K562 (cell line): ENCODE measurements around the gene U2AF1L4. TPM values are rescaled to one million over a fixed set of nuclear protein-coding genes. Genes with fewer than 3 reads are reported as not detected.

Source experiments
- ATF7 ChIP-seq: fragments of 450-650 bp; IDR thresholded peaks from 2 replicates; pipeline ENCODE4 v1.7.1; 2014; ENCODE audit warnings: mild to moderate bottlenecking, moderate library complexity
- BCL6 ChIP-seq: fragments of 250-450 bp; sonication (Bioruptor Pico); IDR thresholded peaks from 2 replicates; pipeline ENCODE4 v1.4.0; 2020
- CREBBP ChIP-seq: IDR thresholded peaks from one replicate; pipeline ENCODE4 v1.6.1; 2012; ENCODE audit warnings: low read depth, mild to moderate bottlenecking, control low read depth, inconsistent platforms, low read length
- GABPA ChIP-seq: fragments of 200-800 bp; sonication (Bioruptor generic); conservative IDR thresholded peaks from 2 replicates; pipeline ENCODE4 v1.6.1; 2016; ENCODE audit warnings: low read depth, missing genetic modification characterization, missing compliant biosample characterization
- NCOA4 ChIP-seq: fragments of 450-650 bp; IDR thresholded peaks from 2 replicates; pipeline ENCODE4 v1.6.1; 2018; ENCODE audit warnings: mild to moderate bottlenecking; ENCODE audit not compliant: partially characterized antibody
- PHTF2 ChIP-seq: fragments of 250-450 bp; sonication (Bioruptor Pico); IDR thresholded peaks from 2 replicates; pipeline ENCODE4 v1.5.0; 2021; ENCODE audit warnings: mild to moderate bottlenecking
- PRDM10 ChIP-seq: fragments of 450-650 bp; IDR thresholded peaks from 2 replicates; pipeline ENCODE4 v1.6.1; 2018; ENCODE audit not compliant: partially characterized antibody
- SAP30 ChIP-seq: fragments of 200-600 bp; sonication (generic); IDR thresholded peaks from 2 replicates; pipeline ENCODE4 v1.6.1; 2012; ENCODE audit warnings: borderline replicate concordance, low read depth, mild to moderate bottlenecking, moderate library complexity, low read length, control low read depth, inconsistent platforms; ENCODE audit not compliant: insufficient read depth, poor library complexity, severe bottlenecking
- SIN3A ChIP-seq, 2 experiments: fragments of 150-350 bp in 1 of 2; IDR thresholded peaks; 2 replicates each; pipeline ENCODE4 v1.6.1; 2011 to 2016; ENCODE audit warnings: borderline replicate concordance in 2 of 2, low read depth in 2 of 2, low read length in 2 of 2, mild to moderate bottlenecking in 2 of 2, moderate library complexity in 2 of 2; ENCODE audit not compliant: control insufficient read depth in 1 of 2
- TAF1 ChIP-seq: IDR thresholded peaks from 2 replicates; pipeline ENCODE4 v1.6.1; 2011; ENCODE audit warnings: mild to moderate bottlenecking, low read length, moderate library complexity; ENCODE audit not compliant: insufficient read depth, control insufficient read depth, severe bottlenecking; ENCODE audit errors: extremely low read depth
- TFAP4 ChIP-seq: sonication (generic); formaldehyde crosslinking; IDR thresholded peaks from 2 replicates; pipeline ENCODE4 v1.8.0; 2022; ENCODE audit warnings: missing genetic modification reagents, mild to moderate bottlenecking, moderate library complexity, borderline replicate concordance
- VEZF1 ChIP-seq: fragments of 200-800 bp; sonication (Bioruptor generic); IDR thresholded peaks from 2 replicates; pipeline ENCODE4 v1.6.1; 2017; ENCODE audit warnings: missing genetic modification characterization, missing compliant biosample characterization
- ZNF507 ChIP-seq: conservative IDR thresholded peaks from 2 replicates; pipeline ENCODE4 v1.6.1; 2017; ENCODE audit warnings: missing genetic modification characterization, missing compliant biosample characterization
- ZNF644 ChIP-seq: fragments of 200-800 bp; sonication (Bioruptor generic); IDR thresholded peaks from 2 replicates; pipeline ENCODE4 v1.6.1; 2016; ENCODE audit warnings: low read depth, missing genetic modification characterization, missing compliant biosample characterization
- polyA plus RNA-seq, 8 experiments: library from polyadenylated mRNA; depleted of rRNA in 4 of 8; stranded (reverse) in 5 of 8; unstranded in 3 of 8; fragments of >200 nt; fragmentation: Nextera tagmentation in 2 of 8; fragmentation: Illumina TruSeq in 1 of 8; extraction: Ambion mirVana in 2 of 8; extraction: Trizol in 1 of 8; gene quantifications; 2 replicates each; pipeline versions ENCODE4 v1.2.1 to v1.2.3, GENCODE V29; 2011 to 2014; ENCODE audit warnings: inconsistent platforms in 1 of 8, missing spikeins in 1 of 8
- total RNA-seq, 7 experiments: library from RNA; depleted of rRNA in 6 of 7; stranded (reverse); fragments of >200 nt in 6 of 7; fragmentation: Illumina TruSeq in 2 of 7; extraction: Trizol in 2 of 7; gene quantifications; 2 replicates each; pipeline versions ENCODE4 v1.2.1 to v1.2.3, GENCODE V29; 2011 to 2021; ENCODE audit warnings: low replicate concordance in 1 of 7

The U2AF1L4 gene
- total and polyA plus RNA-seq, 9 of the 15 experiments (the other 6 are each of a cell fraction or from before 2014, with no cell fraction given), result 8.4 to 19.5 (median 12.6) TPM

GRCh38 chr19:35757749-35758608 is 12.8 kb upstream of the U2AF1L4 start, which contains the start of gene PROSER3 (continued):
- TF ChIP-seq PRDM10, result peak; percentile 97
- TF ChIP-seq BCL6, result peak; percentile 48; the same call in 1 of the 2 replicates
- no peak for TF ChIP-seq PHTF2 (CRISPR knock-in tag)
- TF ChIP-seq GABPA, result peak; percentile 88
- TF ChIP-seq SAP30, result peak; percentile 76
- TF ChIP-seq ZNF507, result no peak
- peak; percentile 91 for TF ChIP-seq VEZF1
- peak; percentile 26 for TF ChIP-seq TAF1
- TF ChIP-seq CREBBP, result no peak
- peak; percentile 73; the same call in 1 of the 2 replicates for TF ChIP-seq ZNF644 (tag)
- TF ChIP-seq NCOA4, result no peak
- peak; percentile 64 for TF ChIP-seq ATF7
- peak; percentile 19 to 92; a peak in 2 of 4 replicates for TF ChIP-seq SIN3A (IDR thresholded peaks at IDR 0.05; ENCODE audit: borderline replicate concordance in 2 of 2, control insufficient read depth in 1 of 2, low read depth in 2 of 2, low read length in 2 of 2)
- TF ChIP-seq TFAP4 (CRISPR knock-in tag), result peak; percentile 56; the same call in 1 of the 2 replicates
